Hepatocyte (in vitro differentiated cells): ENCODE results near the gene ZBTB38. TPM values are rescaled to one million over a fixed set of nuclear protein-coding genes. Genes with fewer than 3 reads are reported as not detected.

ENCODE experiments used
- DNase-seq: peaks from one replicate; pipeline ENCODE4 v3.0.0-alpha.2; 2016; ENCODE audit warnings: low spot score
- H2AFZ ChIP-seq: fragments of 200-600 bp; sonication (generic); 2 replicates; pipeline ENCODE4 v1.6.0; 2016; ENCODE audit warnings: antibody characterized with exemption, mild to moderate bottlenecking
- H3K27ac ChIP-seq: fragments of 200-600 bp; sonication (generic); 2 replicates; pipeline ENCODE4 v1.5.1; 2016; ENCODE audit warnings: mild to moderate bottlenecking
- H3K27me3 ChIP-seq: fragments of 200-600 bp; sonication (generic); 2 replicates; pipeline ENCODE4 v1.6.1; 2016
- H3K36me3 ChIP-seq: fragments of 200-600 bp; sonication (generic); replicated peaks from 2 replicates; pipeline ENCODE4 v1.5.1; 2016; ENCODE audit warnings: low read depth; ENCODE audit not compliant: insufficient read depth
- H3K4me1 ChIP-seq: fragments of 200-600 bp; sonication (generic); 2 replicates; pipeline ENCODE4 v1.5.1; 2016; ENCODE audit warnings: mild to moderate bottlenecking, moderate library complexity; ENCODE audit not compliant: insufficient read depth
- H3K4me2 ChIP-seq: fragments of 200-600 bp; sonication (generic); 2 replicates; pipeline ENCODE4 v1.6.0; 2016
- H3K4me3 ChIP-seq: fragments of 200-600 bp; sonication (generic); 2 replicates; pipeline ENCODE4 v1.5.1; 2016; ENCODE audit warnings: mild to moderate bottlenecking
- H3K79me2 ChIP-seq: fragments of 200-600 bp; sonication (generic); 2 replicates; pipeline ENCODE4 v1.6.0; 2017; ENCODE audit warnings: mild to moderate bottlenecking
- H3K9me2 ChIP-seq: fragments of 200-600 bp; sonication (generic); replicated peaks from 2 replicates; pipeline ENCODE4 v1.6.0; 2017; ENCODE audit warnings: mild to moderate bottlenecking; ENCODE audit not compliant: insufficient read depth
- H3K9me3 ChIP-seq: fragments of 200-600 bp; sonication (generic); 2 replicates; pipeline ENCODE4 v1.5.1; 2016; ENCODE audit warnings: low read depth, mild to moderate bottlenecking
- H4K20me1 ChIP-seq: fragments of 200-600 bp; sonication (generic); 2 replicates; pipeline ENCODE4 v1.6.0; 2016; ENCODE audit warnings: mild to moderate bottlenecking; ENCODE audit not compliant: insufficient read depth, poor library complexity, severe bottlenecking
- CTCF ChIP-seq: fragments of 200-600 bp; sonication (generic); IDR thresholded peaks from 2 replicates; pipeline ENCODE4 v1.5.1; 2016; ENCODE audit warnings: antibody characterized with exemption, mild to moderate bottlenecking; ENCODE audit not compliant: poor library complexity
- EZH2 ChIP-seq: fragments of 200-600 bp; sonication (generic); IDR thresholded peaks from 2 replicates; pipeline ENCODE4 v1.6.1; 2016; ENCODE audit warnings: antibody characterized with exemption, mild to moderate bottlenecking, borderline replicate concordance
- EZH2phosphoT487 ChIP-seq: fragments of 200-600 bp; sonication (generic); IDR thresholded peaks from one replicate; pipeline ENCODE4 v1.6.1; 2018; ENCODE audit warnings: antibody characterized with exemption, mild to moderate bottlenecking, low read depth, moderate library complexity; ENCODE audit not compliant: unreplicated experiment, severe bottlenecking
- WGBS: methylation state at CpG from one replicate; pipeline ENCODE4 v1.1.6; 2016; ENCODE audit warnings: low lambda C conversion rate; ENCODE audit errors: missing lambda C conversion rate; 5-methylcytosine and 5-hydroxymethylcytosine counted together
- polyA plus RNA-seq: library from polyadenylated mRNA; unstranded; fragments of >200 nt; fragmentation: Nextera tagmentation; extraction: Ambion mirVana; gene quantifications from 2 replicates; pipeline ENCODE4 v1.2.1, GENCODE V29; 2016
- total RNA-seq: library from RNA; depleted of rRNA; stranded (reverse); fragments of >200 nt; gene quantifications from 2 replicates; pipeline ENCODE4 v1.2.3, GENCODE V29; 2014

The ZBTB38 gene
- total and polyA plus RNA-seq, 2 experiments from 2014 or later: 31.6 to 122 TPM

GRCh38 chr3:141379250-141379966 lies 11.1 kb downstream of the ZBTB38 start:
- no peaks in the 10 kb centered on the region for H3K27me3 ChIP-seq

GRCh38 chr3:141380279-141380678 lies 12.0 kb downstream of the ZBTB38 start:
- Histone ChIP-seq H3K27ac (no peak overlapping the region), H3K79me2 (no peaks in the 10 kb centered on the region), H3K36me3 (no peaks in the 10 kb centered on the region), H3K9me2 (no peaks in the 10 kb centered on the region), H2AFZ (no peak overlapping the region), H3K9me3 (no peaks in the 10 kb centered on the region), H3K4me3 (no peak overlapping the region), H3K4me1 (peaks cover 7% of the 10 kb centered on the region), H3K4me2 (no peak overlapping the region), H3K27me3 (no peaks in the 10 kb centered on the region), H4K20me1 (no peaks in the 10 kb centered on the region)
- 75% methylated on average over 2 of the region's 2 CpGs for WGBS
- no peak for DNase-seq
- no peak for TF ChIP-seq CTCF
- no peak for TF ChIP-seq EZH2phosphoT487
- no peak for TF ChIP-seq EZH2

More at GRCh38 chr3:141379250-141379966, 11.1 kb downstream of the ZBTB38 start:
- Histone ChIP-seq H4K20me1 (no peaks in the 10 kb centered on the region), H3K9me2 (no peaks in the 10 kb centered on the region), H2AFZ (no peak overlapping the region), H3K9me3 (no peaks in the 10 kb centered on the region), H3K4me3 (no peak overlapping the region), H3K27ac (no peak overlapping the region), H3K4me2 (no peak overlapping the region), H3K4me1 (no peaks in the 10 kb centered on the region), H3K36me3 (no peaks in the 10 kb centered on the region), H3K79me2 (no peaks in the 10 kb centered on the region)
- TF ChIP-seq EZH2phosphoT487: no peak
- TF ChIP-seq EZH2: no peak
- no peak for TF ChIP-seq CTCF
- WGBS: 96% methylated on average over 12 of the region's 12 CpGs
- no peak for DNase-seq

GRCh38 chr3:141380987-141381386 lies 12.7 kb downstream of the ZBTB38 start:
- TF ChIP-seq EZH2 (no peak), CTCF (no peak), EZH2phosphoT487 (no peak)
- no peaks in the 10 kb centered on the region for H3K9me3 ChIP-seq
- no peaks in the 10 kb centered on the region for H3K36me3 ChIP-seq
- H4K20me1 ChIP-seq: no peaks in the 10 kb centered on the region
- no peak overlapping the region for H2AFZ ChIP-seq
- WGBS: 98% methylated on average over 2 of the region's 2 CpGs
- no peak overlapping the region for H3K27ac ChIP-seq
- H3K4me1 ChIP-seq: peaks cover 8% of the 10 kb centered on the region
- no peaks in the 10 kb centered on the region for H3K9me2 ChIP-seq
- H3K79me2 ChIP-seq: no peaks in the 10 kb centered on the region
- H3K27me3 ChIP-seq: no peaks in the 10 kb centered on the region
- H3K4me3 ChIP-seq: no peak overlapping the region
- no peak overlapping the region for H3K4me2 ChIP-seq
- DNase-seq: no peak
